K562 (cell line): ENCODE measurements around the gene GNAQ.

Experiments used
- ATF7 ChIP-seq: fragments of 450-650 bp; IDR thresholded peaks from 2 replicates; pipeline ENCODE4 v1.7.1; 2014; ENCODE audit warnings: mild to moderate bottlenecking, moderate library complexity
- CAMTA2 ChIP-seq: fragments of 250-450 bp; sonication (Bioruptor Pico); conservative IDR thresholded peaks from 2 replicates; pipeline ENCODE4 v1.5.1; 2022
- CEBPB ChIP-seq: fragments of 450-650 bp; IDR thresholded peaks from 2 replicates; pipeline ENCODE4 v1.6.1; 2016; ENCODE audit warnings: missing genetic modification characterization, missing compliant biosample characterization
- FOXM1 ChIP-seq, 2 experiments: fragments of 450-650 bp in 1 of 2; sonication (generic) in 1 of 2; formaldehyde crosslinking in 1 of 2; IDR thresholded peaks; 2 replicates each; pipeline versions ENCODE4 v1.6.1 to v1.9.0; 2017 to 2022; ENCODE audit warnings: low read depth in 2 of 2, mild to moderate bottlenecking in 2 of 2, missing genetic modification reagents in 1 of 2, moderate library complexity in 1 of 2
- GATA2 ChIP-seq: sonication (generic); formaldehyde crosslinking; IDR thresholded peaks from 2 replicates; pipeline ENCODE4 v1.4.0; 2020; ENCODE audit warnings: mild to moderate bottlenecking, missing genetic modification reagents
- MEF2A ChIP-seq: IDR thresholded peaks from 2 replicates; pipeline ENCODE4 v1.6.1; 2011; ENCODE audit warnings: low read depth, mild to moderate bottlenecking, low read length, moderate library complexity; ENCODE audit not compliant: control insufficient read depth
- NFATC3 ChIP-seq: fragments of 450-650 bp; IDR thresholded peaks from 2 replicates; pipeline ENCODE4 v1.6.1; 2017; ENCODE audit warnings: mild to moderate bottlenecking
- POLR2A ChIP-seq: fragments of 450-650 bp; conservative IDR thresholded peaks from 2 replicates; pipeline ENCODE4 v1.6.1; 2016
- RCOR1 ChIP-seq, 2 experiments: IDR thresholded peaks; 2 replicates each; pipeline ENCODE4 v1.6.1; 2012; ENCODE audit warnings: low read depth in 2 of 2, low read length in 2 of 2, borderline replicate concordance in 1 of 2, improper control_type of control experiment in 1 of 2
- RFX7 ChIP-seq: fragments of 250-450 bp; sonication (Bioruptor Pico); IDR thresholded peaks from 2 replicates; pipeline ENCODE4 v1.5.1; 2021; ENCODE audit warnings: mild to moderate bottlenecking
- SETDB1 ChIP-seq: IDR thresholded peaks from one replicate; pipeline ENCODE4 v1.6.1; 2012; ENCODE audit warnings: low read length, control low read depth, inconsistent platforms
- SRF ChIP-seq, 2 experiments: fragments of 250-450, 450-650 bp in 1 of 2; sonication (Bioruptor Pico) in 1 of 2; sonication (generic) in 1 of 2; formaldehyde crosslinking; IDR thresholded peaks; 2 replicates each; pipeline versions ENCODE4 v1.5.0 to v1.5.1; 2020 to 2022; ENCODE audit warnings: mild to moderate bottlenecking in 1 of 2, missing genetic modification reagents in 1 of 2
- ZFPM2 ChIP-seq: fragments of 250-450 bp; sonication (Bioruptor Pico); IDR thresholded peaks from 2 replicates; pipeline ENCODE4 v1.5.1; 2022; ENCODE audit warnings: mild to moderate bottlenecking
- TF ChIP-seq, protein P1 (sequence below): fragments of 250-450 bp; sonication (Bioruptor Pico); IDR thresholded peaks from 2 replicates; pipeline ENCODE4 v1.5.0; 2021

DNA sequence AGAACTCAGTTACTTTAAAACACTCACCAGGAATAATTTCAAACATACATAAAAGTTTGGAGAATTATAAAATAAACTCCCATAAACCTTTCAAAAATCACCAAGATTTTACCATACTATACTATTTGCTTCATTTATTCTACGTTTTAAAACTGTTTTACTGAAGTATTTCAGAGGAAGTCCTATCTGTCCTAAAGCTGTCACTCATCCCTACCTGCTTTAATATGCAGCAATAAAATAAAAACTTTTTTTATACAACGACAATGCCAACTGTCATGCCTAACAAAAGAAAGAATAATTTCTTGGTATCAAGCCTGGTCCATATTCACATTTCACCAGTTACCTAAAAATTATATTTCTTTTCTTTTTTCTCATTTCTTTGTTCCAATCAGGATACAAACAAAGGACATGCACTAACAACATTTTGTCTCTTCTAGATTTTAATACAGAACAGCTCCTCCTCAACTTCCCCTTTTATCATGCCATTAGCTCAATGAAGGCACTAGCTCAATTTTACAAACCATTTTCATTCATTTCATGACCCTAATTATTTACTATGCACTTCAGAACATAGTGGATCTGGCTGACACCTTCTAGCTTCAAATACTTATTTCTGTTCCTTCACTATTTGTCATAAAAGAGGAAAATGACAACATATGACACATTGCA, 135.2 kb downstream of the GNAQ start:
- no peak for TF ChIP-seq GATA2 (CRISPR knock-in tag)
- no peak for TF ChIP-seq FOXM1 (IDR thresholded peaks at IDR 0.05; ENCODE audit: low read depth)
- no peak for TF ChIP-seq FOXM1 (CRISPR knock-in tag; IDR thresholded peaks at IDR 0.05; ENCODE audit: low read depth)
- TF ChIP-seq SETDB1: no peak
- TF ChIP-seq SRF (CRISPR knock-in tag; IDR thresholded peaks at IDR 0.05): no peak
- no peak for TF ChIP-seq RFX7
- no peak for TF ChIP-seq NFATC3
- no peak for TF ChIP-seq CEBPB (tag)
- TF ChIP-seq POLR2A: no peak
- no peak for TF ChIP-seq ZFPM2
- no peak for TF ChIP-seq MEF2A
- no peak for TF ChIP-seq ATF7
- TF ChIP-seq, protein P1, sequence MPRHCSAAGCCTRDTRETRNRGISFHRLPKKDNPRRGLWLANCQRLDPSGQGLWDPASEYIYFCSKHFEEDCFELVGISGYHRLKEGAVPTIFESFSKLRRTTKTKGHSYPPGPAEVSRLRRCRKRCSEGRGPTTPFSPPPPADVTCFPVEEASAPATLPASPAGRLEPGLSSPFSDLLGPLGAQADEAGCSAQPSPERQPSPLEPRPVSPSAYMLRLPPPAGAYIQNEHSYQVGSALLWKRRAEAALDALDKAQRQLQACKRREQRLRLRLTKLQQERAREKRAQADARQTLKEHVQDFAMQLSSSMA (CRISPR knock-in tag): no peak
- TF ChIP-seq CAMTA2 (CRISPR knock-in tag): no peak
- no peak for TF ChIP-seq RCOR1 (IDR thresholded peaks at IDR 0.05; ENCODE audit: borderline replicate concordance in 1 of 2, low read depth in 2 of 2, low read length in 2 of 2)
